Measurements from ENCODE around the gene GASK1A. TPM values are rescaled to one million over a fixed set of nuclear protein-coding genes. Genes with fewer than 3 reads are reported as not detected.

The GASK1A gene
- total RNA-seq, 1 donor from 2014 or later = 0.09 TPM

DNA sequence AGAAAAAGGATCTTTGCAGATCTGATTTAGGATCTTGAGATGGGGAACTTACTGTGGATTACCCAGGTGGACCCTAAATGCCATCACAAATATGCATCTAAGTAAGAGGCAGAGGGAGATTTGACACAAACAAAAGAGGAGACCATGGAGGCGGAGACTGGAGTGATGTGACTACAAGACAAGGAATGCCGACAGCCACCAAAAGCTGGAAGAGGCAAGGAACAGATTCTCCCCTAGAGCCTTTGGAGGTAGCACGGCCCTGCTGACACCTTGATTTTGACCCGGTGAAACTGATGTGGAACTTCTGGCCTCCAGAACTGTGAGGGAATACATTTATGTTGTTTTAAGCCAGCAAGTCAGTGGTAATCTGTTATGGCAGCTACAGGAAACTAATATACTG lies 44.0 kb downstream of the GASK1A start:
- DNase-seq (ENCODE audit: low read depth) = no peak
- peaks cover 5% of the 10 kb centered on the region for H3K9me3 Mint-ChIP-seq (ENCODE audit: unreplicated experiment)
- no peak overlapping the region for H3K4me3 ChIP-seq (ENCODE audit: insufficient read depth, low read depth, low read length)

DNA sequence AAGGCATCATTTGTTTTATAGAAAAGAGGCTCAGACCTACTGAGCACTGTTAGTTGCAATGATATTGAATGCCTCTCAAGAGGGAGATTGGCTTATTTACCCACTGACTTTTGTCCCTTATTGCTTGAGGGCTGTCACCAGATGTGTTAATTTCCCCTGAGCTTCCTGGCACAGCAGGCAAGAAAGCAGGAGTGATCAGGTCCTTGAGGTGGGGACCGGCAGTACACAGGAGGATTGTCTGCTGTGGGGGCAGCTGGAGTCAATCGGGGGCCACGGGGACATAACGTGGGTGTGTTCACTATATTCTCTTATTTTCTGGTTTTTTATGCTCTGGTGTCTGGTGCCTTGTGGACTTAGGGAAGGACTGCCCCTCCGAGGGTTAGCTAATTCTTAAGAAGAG lies 44.6 kb downstream of the GASK1A start:
- no peak overlapping the region for H3K9ac ChIP-seq (ENCODE audit: low read length)
- no peak overlapping the region for H3K4me2 ChIP-seq (ENCODE audit: low read length)
- H3K4me1 ChIP-seq (ENCODE audit: insufficient read depth, low read length) = no peaks in the 10 kb centered on the region
- Mint-ChIP-seq H3K36me3 (ENCODE audit: low read depth, unreplicated experiment) (peaks cover 3% of the 10 kb centered on the region), H3K9me3 (ENCODE audit: unreplicated experiment) (peaks cover 7% of the 10 kb centered on the region), H3K4me3 (ENCODE audit: unreplicated experiment) (no peak overlapping the region), H3K27ac (ENCODE audit: unreplicated experiment) (no peak overlapping the region), H3K4me1 (ENCODE audit: low read depth, unreplicated experiment) (peaks cover 6% of the 10 kb centered on the region), H3K27me3 (ENCODE audit: low read depth, unreplicated experiment) (peaks cover 1% of the 10 kb centered on the region)
- H3K9me3 ChIP-seq (ENCODE audit: insufficient read depth, low read depth, low read length) = no peaks in the 10 kb centered on the region
- H3K27me3 ChIP-seq (ENCODE audit: insufficient read depth, low read length) = no peaks in the 10 kb centered on the region
- H3K36me3 ChIP-seq (ENCODE audit: insufficient read depth, low read length) = no peaks in the 10 kb centered on the region
- no peak overlapping the region for H2AFZ ChIP-seq (ENCODE audit: low read depth, low read length)
- TF ChIP-seq, protein P1, sequence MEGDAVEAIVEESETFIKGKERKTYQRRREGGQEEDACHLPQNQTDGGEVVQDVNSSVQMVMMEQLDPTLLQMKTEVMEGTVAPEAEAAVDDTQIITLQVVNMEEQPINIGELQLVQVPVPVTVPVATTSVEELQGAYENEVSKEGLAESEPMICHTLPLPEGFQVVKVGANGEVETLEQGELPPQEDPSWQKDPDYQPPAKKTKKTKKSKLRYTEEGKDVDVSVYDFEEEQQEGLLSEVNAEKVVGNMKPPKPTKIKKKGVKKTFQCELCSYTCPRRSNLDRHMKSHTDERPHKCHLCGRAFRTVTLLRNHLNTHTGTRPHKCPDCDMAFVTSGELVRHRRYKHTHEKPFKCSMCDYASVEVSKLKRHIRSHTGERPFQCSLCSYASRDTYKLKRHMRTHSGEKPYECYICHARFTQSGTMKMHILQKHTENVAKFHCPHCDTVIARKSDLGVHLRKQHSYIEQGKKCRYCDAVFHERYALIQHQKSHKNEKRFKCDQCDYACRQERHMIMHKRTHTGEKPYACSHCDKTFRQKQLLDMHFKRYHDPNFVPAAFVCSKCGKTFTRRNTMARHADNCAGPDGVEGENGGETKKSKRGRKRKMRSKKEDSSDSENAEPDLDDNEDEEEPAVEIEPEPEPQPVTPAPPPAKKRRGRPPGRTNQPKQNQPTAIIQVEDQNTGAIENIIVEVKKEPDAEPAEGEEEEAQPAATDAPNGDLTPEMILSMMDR (IDR thresholded peaks at IDR 0.05; ENCODE audit: insufficient read depth, low read depth, low read length) = no peak
- TF ChIP-seq EZH2 (IDR thresholded peaks at IDR 0.05; ENCODE audit: insufficient read depth, low read length) = no peak
- H3K79me2 ChIP-seq (ENCODE audit: insufficient read depth, low read length) = no peaks in the 10 kb centered on the region
- H3K4me3 ChIP-seq (ENCODE audit: insufficient read depth, low read depth, low read length) = no peak overlapping the region
- no peak overlapping the region for H3K27ac ChIP-seq (ENCODE audit: low read depth, low read length)
- no peaks in the 10 kb centered on the region for H4K20me1 ChIP-seq (ENCODE audit: insufficient read depth, low read length)
- FAIRE-seq = no peak
- DNase-seq (ENCODE audit: low read depth) = no peak

More for the DNA sequence above, 44.0 kb downstream of the GASK1A start:
- peaks cover 6% of the 10 kb centered on the region for H3K4me1 Mint-ChIP-seq (ENCODE audit: low read depth, unreplicated experiment)
- no peak overlapping the region for H3K27ac Mint-ChIP-seq (ENCODE audit: unreplicated experiment)
- no peak for FAIRE-seq
- Histone ChIP-seq H2AFZ (ENCODE audit: low read depth, low read length) (no peak overlapping the region), H3K36me3 (ENCODE audit: insufficient read depth, low read length) (no peaks in the 10 kb centered on the region), H3K9me3 (ENCODE audit: insufficient read depth, low read depth, low read length) (no peaks in the 10 kb centered on the region), H4K20me1 (ENCODE audit: insufficient read depth, low read length) (no peaks in the 10 kb centered on the region), H3K27ac (ENCODE audit: low read depth, low read length) (no peak overlapping the region), H3K27me3 (ENCODE audit: insufficient read depth, low read length) (no peaks in the 10 kb centered on the region), H3K4me2 (ENCODE audit: low read length) (no peak overlapping the region), H3K9ac (ENCODE audit: low read length) (no peak overlapping the region), H3K79me2 (ENCODE audit: insufficient read depth, low read length) (no peaks in the 10 kb centered on the region), H3K4me1 (ENCODE audit: insufficient read depth, low read length) (no peaks in the 10 kb centered on the region)
- H3K4me3 Mint-ChIP-seq (ENCODE audit: unreplicated experiment) = no peak overlapping the region
- H3K27me3 Mint-ChIP-seq (ENCODE audit: low read depth, unreplicated experiment) = peaks cover 2% of the 10 kb centered on the region
- peaks cover 3% of the 10 kb centered on the region for H3K36me3 Mint-ChIP-seq (ENCODE audit: low read depth, unreplicated experiment)
- no peak for TF ChIP-seq EZH2 (IDR thresholded peaks at IDR 0.05; ENCODE audit: insufficient read depth, low read length)
- TF ChIP-seq, protein P1 (IDR thresholded peaks at IDR 0.05; ENCODE audit: insufficient read depth, low read depth, low read length) = no peak

DNA sequence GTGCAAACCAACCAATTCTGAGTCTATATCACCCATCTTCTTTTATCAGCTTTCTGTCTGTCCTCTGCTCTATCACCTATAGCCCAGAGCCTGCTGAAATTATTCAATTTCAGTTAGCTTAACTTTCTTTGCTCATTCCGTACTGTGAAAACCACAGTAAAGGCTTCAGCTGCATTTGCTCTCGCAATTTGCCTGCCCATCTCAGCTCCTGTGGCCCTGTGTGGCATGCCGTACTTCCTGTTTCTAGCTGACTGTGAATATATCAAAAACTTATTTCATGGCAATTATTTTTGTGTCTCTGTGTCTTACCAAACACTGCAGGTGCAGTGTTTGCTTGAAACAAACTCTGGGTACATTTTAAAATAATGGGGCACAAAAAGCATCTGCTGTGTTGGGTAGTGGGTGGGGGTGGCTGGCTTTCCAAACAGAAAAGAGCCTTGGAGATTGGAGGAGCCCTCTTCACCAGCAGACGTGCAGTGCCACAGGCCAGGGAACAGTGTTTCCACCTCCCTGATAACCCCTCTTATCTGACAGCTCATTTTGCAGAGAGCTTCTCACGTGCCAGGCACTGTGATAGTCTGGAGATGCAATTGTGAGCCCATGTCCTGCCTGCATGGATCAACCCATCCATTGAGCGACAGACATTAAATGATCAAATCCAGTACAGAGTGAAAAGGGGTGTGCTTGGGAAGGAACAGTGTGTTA lies 45.2 kb downstream of the GASK1A start:
- no peaks in the 10 kb centered on the region for H3K27me3 ChIP-seq (ENCODE audit: insufficient read depth, low read length)
- peaks cover 6% of the 10 kb centered on the region for H3K4me1 Mint-ChIP-seq (ENCODE audit: low read depth, unreplicated experiment)
- no peaks in the 10 kb centered on the region for H3K36me3 ChIP-seq (ENCODE audit: insufficient read depth, low read length)
- DNase-seq (ENCODE audit: low read depth) = no peak
- no peaks in the 10 kb centered on the region for H3K79me2 ChIP-seq (ENCODE audit: insufficient read depth, low read length)
- H3K9me3 ChIP-seq (ENCODE audit: insufficient read depth, low read depth, low read length) = no peaks in the 10 kb centered on the region
- H3K27ac Mint-ChIP-seq (ENCODE audit: unreplicated experiment) = no peak overlapping the region
- TF ChIP-seq, protein P1 (IDR thresholded peaks at IDR 0.05; ENCODE audit: insufficient read depth, low read depth, low read length) = no peak
- no peak for TF ChIP-seq EZH2 (IDR thresholded peaks at IDR 0.05; ENCODE audit: insufficient read depth, low read length)
- H3K9ac ChIP-seq (ENCODE audit: low read length) = no peak overlapping the region
- FAIRE-seq = no peak
- no peak overlapping the region for H2AFZ ChIP-seq (ENCODE audit: low read depth, low read length)
- no peak overlapping the region for H3K27ac ChIP-seq (ENCODE audit: low read depth, low read length)
- no peaks in the 10 kb centered on the region for H3K4me1 ChIP-seq (ENCODE audit: insufficient read depth, low read length)
- H3K4me2 ChIP-seq (ENCODE audit: low read length) = no peak overlapping the region
- peaks cover 7% of the 10 kb centered on the region for H3K9me3 Mint-ChIP-seq (ENCODE audit: unreplicated experiment)
- H3K36me3 Mint-ChIP-seq (ENCODE audit: low read depth, unreplicated experiment) = peaks cover 3% of the 10 kb centered on the region
- H3K4me3 ChIP-seq (ENCODE audit: insufficient read depth, low read depth, low read length) = no peak overlapping the region
- H4K20me1 ChIP-seq (ENCODE audit: insufficient read depth, low read length) = no peaks in the 10 kb centered on the region
- no peak overlapping the region for H3K4me3 Mint-ChIP-seq (ENCODE audit: unreplicated experiment)
- H3K27me3 Mint-ChIP-seq (ENCODE audit: low read depth, unreplicated experiment) = no peaks in the 10 kb centered on the region

Data from astrocyte (in vitro differentiated cells and primary cell).